Kidney (tissue), 14 donors: ENCODE results near the gene CHST13. TPM values are rescaled to one million over a fixed set of nuclear protein-coding genes. Genes with fewer than 3 reads are reported as not detected.
"Not testable (repeated sequence)": the region's sequence is repeated elsewhere in the genome, so short reads cannot be mapped to it uniquely, and the experiment has no call there.

ENCODE experiments used
- DNase-seq, 5 donors: peaks; one replicate each; pipeline ENCODE4 v3.0.0-alpha.2; 2013 to 2020
- FAIRE-seq: peaks from 2 replicates; lab custom pipeline; 2012; peaks lifted over from hg19 to GRCh38; lab: Jason Lieb, UNC
- H3K27ac ChIP-seq, 2 donors: one replicate each; pipeline ENCODE4 v1.7.0; 2013; ENCODE audit warnings: low read depth in 2 of 2, low read length in 2 of 2, inconsistent platforms in 1 of 2
- H3K27me3 ChIP-seq: one replicate; pipeline ENCODE4 v1.7.1; 2013; ENCODE audit warnings: low read length, inconsistent platforms; ENCODE audit not compliant: control insufficient read depth, insufficient read depth
- H3K36me3 ChIP-seq, 3 donors: one replicate each; pipeline versions ENCODE4 v1.7.0 to v1.7.1; 2013; ENCODE audit warnings: low read length in 3 of 3, control low read depth in 1 of 3, inconsistent platforms in 1 of 3; ENCODE audit not compliant: insufficient read depth in 3 of 3, control insufficient read depth in 2 of 3
- H3K4me1 ChIP-seq, 3 donors: one replicate each; pipeline versions ENCODE4 v1.7.0 to v1.7.1; 2013; ENCODE audit warnings: low read length in 3 of 3, inconsistent platforms in 1 of 3, low read depth in 1 of 3; ENCODE audit not compliant: control insufficient read depth in 2 of 3, insufficient read depth in 2 of 3
- H3K4me3 ChIP-seq, 3 donors: one replicate each; pipeline versions ENCODE4 v1.7.0 to v1.8.1; 2013; ENCODE audit warnings: low read length in 3 of 3, control low read depth in 1 of 3, inconsistent platforms in 1 of 3
- H3K9ac ChIP-seq, 3 donors: one replicate each; pipeline versions ENCODE4 v1.7.0 to v1.7.1; 2013; ENCODE audit warnings: low read length in 3 of 3, control low read depth in 1 of 3, inconsistent platforms in 1 of 3
- H3K9me3 ChIP-seq, 3 donors: one replicate each; pipeline versions ENCODE4 v1.7.0 to v1.7.1; 2013; ENCODE audit warnings: low read length in 3 of 3, control low read depth in 1 of 3, inconsistent platforms in 1 of 3; ENCODE audit not compliant: control insufficient read depth in 2 of 3, insufficient read depth in 1 of 3
- CTCF ChIP-seq: IDR thresholded peaks from 3 replicates; pipeline ENCODE4 v1.5.1; 2012; ENCODE audit warnings: mild to moderate bottlenecking, moderate library complexity, borderline replicate concordance; ENCODE audit not compliant: insufficient read depth; ENCODE audit errors: extremely low read depth
- intact Hi-C: fragments of 100-400 bp; cut with DNase I; formaldehyde crosslinking; loops from one replicate; pipeline ENCODE4 v1.11.1; 2022
- polyA plus RNA-seq: library from polyadenylated mRNA; stranded (reverse); fragments of 350-450 nt; fragmentation: Illumina TruSeq; extraction: RNeasy Lipid Tissue Mini Kit (QIAGEN cat#74804); gene quantifications from one replicate; pipeline ENCODE4 v1.2.3, GENCODE V29; 2014; ENCODE audit warnings: low read depth, low replicate concordance; ENCODE audit not compliant: insufficient read depth
- total RNA-seq: library from RNA; stranded (reverse); fragmentation: NEBNext Ultra II Directional; extraction: Animal tissue kit (Norgen Biotek cat#: 25700); gene quantifications from one replicate; pipeline ENCODE4 v1.2.1, GENCODE V29; 2021
- donor health status: control.
- donor health status: control.
- donor health status: control.
- donor health status: control.
- donor health status: control.
- donor health status: DM: yes; HTN: yes; CAD: no.
- donor health status: Normal renal cell carcinoma (clear cell type).

CHST13 gene
- total and polyA plus RNA-seq, 2 donors from 2014 or later: 3.3 to 7.0 TPM

- no peak for TF ChIP-seq CTCF
- H3K9ac ChIP-seq: no peak overlapping the region
- FAIRE-seq: no peak
- no peaks in the 10 kb centered on the region for H3K36me3 ChIP-seq
- no peaks in the 10 kb centered on the region for H3K27me3 ChIP-seq
- no peaks in the 10 kb centered on the region for H3K9me3 ChIP-seq
- DNase-seq: no peak
- no peaks in the 10 kb centered on the region for H3K4me1 ChIP-seq
- no peak overlapping the region for H3K4me3 ChIP-seq
- intact Hi-C loops: no loop called here
- H3K27ac ChIP-seq: no peak overlapping the region
Observed at GRCh38 chr3:126580746-126581145, 56.8 kb downstream of the CHST13 start.

- Histone ChIP-seq H3K36me3 (no peaks in the 10 kb centered on the region), H3K4me1 (no peaks in the 10 kb centered on the region), H3K9me3 (no peaks in the 10 kb centered on the region), H3K27me3 (no peaks in the 10 kb centered on the region), H3K27ac (no peak overlapping the region), H3K9ac (no peak overlapping the region), H3K4me3 (no peak overlapping the region)
- DNase-seq: no peak
- FAIRE-seq: no peak
- no peak for TF ChIP-seq CTCF
- intact Hi-C loops: no loop called here
Observed at GRCh38 chr3:126581569-126581968, 57.6 kb downstream of the CHST13 start.

- Histone ChIP-seq H3K9me3 (no peaks in the 10 kb centered on the region), H3K27ac (no peak overlapping the region), H3K9ac (no peak overlapping the region), H3K4me3 (no peak overlapping the region), H3K36me3 (no peaks in the 10 kb centered on the region), H3K4me1 (no peaks in the 10 kb centered on the region), H3K27me3 (no peaks in the 10 kb centered on the region)
- FAIRE-seq (no peak), DNase-seq (no peak)
- TF ChIP-seq CTCF: no peak
- intact Hi-C loops: no loop called here
Observed at GRCh38 chr3:126582311-126582710, 58.4 kb downstream of the CHST13 start.

GRCh38 chr3:126591515-126591914 is 67.6 kb downstream of the CHST13 start:
- H3K9ac ChIP-seq, DNase-seq, H3K36me3 ChIP-seq, H3K4me3 ChIP-seq, H3K27me3 ChIP-seq, intact Hi-C loops, H3K4me1 ChIP-seq, H3K27ac ChIP-seq, FAIRE-seq, H3K9me3 ChIP-seq: not testable (repeated sequence)

Other genes with a start within 250 kb of the CHST13 start
- gene KLF15, start 166.7 kb upstream of the CHST13 start, total RNA-seq: 22.9 TPM
- gene KLF15, start 166.7 kb upstream of the CHST13 start, polyA plus RNA-seq: 30.0 TPM
- not detected for gene CFAP100, start 129.2 kb upstream of the CHST13 start, total RNA-seq
- 0.60 TPM for gene CFAP100, start 129.2 kb upstream of the CHST13 start, polyA plus RNA-seq
- gene ZXDC, start 48.3 kb upstream of the CHST13 start, total RNA-seq: 44.8 TPM
- gene ZXDC, start 48.3 kb upstream of the CHST13 start, polyA plus RNA-seq: 11.4 TPM
- gene UROC1, start 6.4 kb upstream of the CHST13 start, total RNA-seq: not detected
- not detected for gene UROC1, start 6.4 kb upstream of the CHST13 start, polyA plus RNA-seq
- gene C3orf22, start 34.8 kb downstream of the CHST13 start, total RNA-seq: not detected
- gene C3orf22, start 34.8 kb downstream of the CHST13 start, polyA plus RNA-seq: not detected
- gene TXNRD3, start 131.0 kb downstream of the CHST13 start, total RNA-seq: 12.1 TPM
- 10.8 TPM for gene TXNRD3, start 131.0 kb downstream of the CHST13 start, polyA plus RNA-seq
- 10.7 TPM for gene CHCHD6, start 180.1 kb downstream of the CHST13 start, total RNA-seq
- gene CHCHD6, start 180.1 kb downstream of the CHST13 start, polyA plus RNA-seq: 35.2 TPM